ENCODE results near the gene LRRK2. TPM values are rescaled to one million over a fixed set of nuclear protein-coding genes. Genes with fewer than 3 reads are reported as not detected.

LRRK2 gene
- total RNA-seq, 1 experiment from 2014 or later = 0.33 TPM

DNA sequence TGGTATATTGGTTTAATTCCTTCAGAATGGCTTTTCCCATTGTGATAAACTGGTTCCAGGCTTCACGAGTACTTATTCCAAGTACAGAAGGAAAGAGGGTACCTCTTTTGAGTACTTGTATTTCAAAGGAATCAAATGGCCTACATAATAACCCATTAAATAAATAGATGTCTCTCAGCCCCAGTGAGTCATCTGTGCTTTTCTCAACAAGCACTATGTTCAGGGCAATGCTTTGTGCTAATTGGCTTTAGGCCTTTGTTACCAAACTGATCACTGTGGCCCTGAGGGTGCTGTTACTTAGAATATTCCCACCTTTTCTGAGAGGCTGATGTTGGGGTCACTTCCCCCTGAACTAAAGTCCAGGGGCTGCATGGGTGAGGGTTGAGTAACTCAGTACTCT is 107.1 kb downstream of the LRRK2 start:
- ATAC-seq (no peak), DNase-seq (no peak)
- Histone ChIP-seq H3K9me2 (replicated peaks; ENCODE audit: low read length) (no peaks in the 10 kb centered on the region), H4K20me1 (ENCODE audit: low read length) (no peaks in the 10 kb centered on the region), H3K36me3 (ENCODE audit: low read depth, low read length) (no peaks in the 10 kb centered on the region), H2AFZ (ENCODE audit: low read length) (no peak overlapping the region), H3K4me1 (ENCODE audit: insufficient read depth, low read length) (no peaks in the 10 kb centered on the region), H3K9me3 (ENCODE audit: low read length) (0 out of 2 replicates have a peak, but pooled peaks cover 5% of the 10 kb centered on the region), H3K27me3 (ENCODE audit: low read length) (peaks cover 15% of the 10 kb centered on the region; the same call in 1 of the 2 replicates), H3K79me2 (ENCODE audit: low read length) (no peaks in the 10 kb centered on the region), H3K9ac (ENCODE audit: low read length) (no peak overlapping the region), H3F3A (ENCODE audit: low read length, unreplicated experiment) (no peaks in the 10 kb centered on the region), H3K4me3 (ENCODE audit: low read length) (no peak overlapping the region), H3K4me2 (ENCODE audit: low read length) (no peak overlapping the region), H3K27ac (ENCODE audit: low read length) (no peak overlapping the region)
- intact Hi-C loops (cut with micrococcal nuclease) = no loop called here
- CTCF ChIA-PET = no interaction called here
- TF ChIP-seq EZH2 (IDR thresholded peaks at IDR 0.05; ENCODE audit: low read length, unreplicated experiment) (no peak), EZH2phosphoT487 (IDR thresholded peaks at IDR 0.05; ENCODE audit: borderline replicate concordance, low read length) (no peak)
- TF ChIP-seq, protein P1, sequence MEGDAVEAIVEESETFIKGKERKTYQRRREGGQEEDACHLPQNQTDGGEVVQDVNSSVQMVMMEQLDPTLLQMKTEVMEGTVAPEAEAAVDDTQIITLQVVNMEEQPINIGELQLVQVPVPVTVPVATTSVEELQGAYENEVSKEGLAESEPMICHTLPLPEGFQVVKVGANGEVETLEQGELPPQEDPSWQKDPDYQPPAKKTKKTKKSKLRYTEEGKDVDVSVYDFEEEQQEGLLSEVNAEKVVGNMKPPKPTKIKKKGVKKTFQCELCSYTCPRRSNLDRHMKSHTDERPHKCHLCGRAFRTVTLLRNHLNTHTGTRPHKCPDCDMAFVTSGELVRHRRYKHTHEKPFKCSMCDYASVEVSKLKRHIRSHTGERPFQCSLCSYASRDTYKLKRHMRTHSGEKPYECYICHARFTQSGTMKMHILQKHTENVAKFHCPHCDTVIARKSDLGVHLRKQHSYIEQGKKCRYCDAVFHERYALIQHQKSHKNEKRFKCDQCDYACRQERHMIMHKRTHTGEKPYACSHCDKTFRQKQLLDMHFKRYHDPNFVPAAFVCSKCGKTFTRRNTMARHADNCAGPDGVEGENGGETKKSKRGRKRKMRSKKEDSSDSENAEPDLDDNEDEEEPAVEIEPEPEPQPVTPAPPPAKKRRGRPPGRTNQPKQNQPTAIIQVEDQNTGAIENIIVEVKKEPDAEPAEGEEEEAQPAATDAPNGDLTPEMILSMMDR (conservative IDR thresholded peaks at IDR 0.05; ENCODE audit: low read depth, low read length) = no peak
- BruUV-seq (replicated peaks) = no TSS peak
- POLR2A ChIA-PET (ENCODE audit: unreplicated experiment) = no interaction called here

- Histone ChIP-seq H3K27ac (ENCODE audit: low read length) (no peak overlapping the region), H3F3A (ENCODE audit: low read length, unreplicated experiment) (no peaks in the 10 kb centered on the region), H4K20me1 (ENCODE audit: low read length) (no peaks in the 10 kb centered on the region), H3K27me3 (ENCODE audit: low read length) (peaks cover 5% of the 10 kb centered on the region; the same call in 1 of the 2 replicates), H3K9ac (ENCODE audit: low read length) (no peak overlapping the region), H3K4me2 (ENCODE audit: low read length) (no peak overlapping the region), H3K36me3 (ENCODE audit: low read depth, low read length) (no peaks in the 10 kb centered on the region), H3K4me3 (ENCODE audit: low read length) (no peak overlapping the region), H3K9me3 (ENCODE audit: low read length) (no peaks in the 10 kb centered on the region), H3K4me1 (ENCODE audit: insufficient read depth, low read length) (no peaks in the 10 kb centered on the region), H3K9me2 (replicated peaks; ENCODE audit: low read length) (no peaks in the 10 kb centered on the region), H3K79me2 (ENCODE audit: low read length) (no peaks in the 10 kb centered on the region), H2AFZ (ENCODE audit: low read length) (no peak overlapping the region)
- DNase-seq = no peak
- BruUV-seq (replicated peaks) = no TSS peak
- ChIA-PET POLR2A (ENCODE audit: unreplicated experiment) (no interaction called here), CTCF (no interaction called here)
- TF ChIP-seq, protein P1 (conservative IDR thresholded peaks at IDR 0.05; ENCODE audit: low read depth, low read length) = no peak
- TF ChIP-seq EZH2 (IDR thresholded peaks at IDR 0.05; ENCODE audit: low read length, unreplicated experiment) (no peak), EZH2phosphoT487 (IDR thresholded peaks at IDR 0.05; ENCODE audit: borderline replicate concordance, low read length) (no peak)
- ATAC-seq = no peak
- intact Hi-C loops (cut with micrococcal nuclease) = loop anchor here (1.0 kb wide), 1 partner anchor 585 kb away; no protein-coding TSS in a partner anchor
These were observed 111.2 kb downstream of the LRRK2 start for GRCh38 chr12:40335991-40336390.

DNA sequence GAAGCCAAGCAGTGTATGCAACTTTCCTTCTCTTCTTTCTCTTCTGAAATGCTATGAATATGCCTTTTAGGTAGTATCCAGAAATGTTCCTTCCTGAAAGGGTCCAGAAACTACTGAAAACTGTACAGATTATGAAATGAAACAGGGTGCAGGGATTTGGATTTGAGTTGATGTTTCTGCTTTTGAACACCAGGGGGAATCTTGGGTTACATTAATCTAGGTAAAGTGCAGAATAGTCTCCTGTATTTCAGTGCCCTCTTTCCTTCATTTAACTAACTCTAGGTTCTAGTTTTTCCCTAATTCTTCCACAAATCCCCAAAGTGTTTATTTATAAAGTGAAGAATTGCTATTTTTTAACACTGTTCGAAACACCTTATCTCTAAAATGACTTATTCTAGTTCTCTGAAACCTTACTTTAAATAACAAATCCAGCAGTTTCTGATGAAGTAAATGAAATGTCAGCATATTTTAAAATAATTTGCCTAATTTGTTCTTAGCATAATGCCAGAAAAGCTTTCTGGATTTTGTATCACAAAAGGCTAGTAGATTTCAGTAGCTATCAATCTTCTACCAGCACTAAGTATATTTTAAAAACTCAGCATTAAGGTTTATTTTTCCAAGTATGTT is 111.9 kb downstream of the LRRK2 start:
- no peak overlapping the region for H2AFZ ChIP-seq (ENCODE audit: low read length)
- no peak overlapping the region for H3K4me2 ChIP-seq (ENCODE audit: low read length)
- DNase-seq = peak; percentile 41
- no peaks in the 10 kb centered on the region for H3K36me3 ChIP-seq (ENCODE audit: low read depth, low read length)
- H3K9me3 ChIP-seq (ENCODE audit: low read length) = no peaks in the 10 kb centered on the region
- peaks cover 5% of the 10 kb centered on the region; the same call in 1 of the 2 replicates for H3K27me3 ChIP-seq (ENCODE audit: low read length)
- BruUV-seq (replicated peaks) = no TSS peak
- H3K4me3 ChIP-seq (ENCODE audit: low read length) = no peak overlapping the region
- ATAC-seq = peak; percentile 58; the same call in 1 of the 2 replicates
- H3K79me2 ChIP-seq (ENCODE audit: low read length) = no peaks in the 10 kb centered on the region
- TF ChIP-seq, protein P1 (conservative IDR thresholded peaks at IDR 0.05; ENCODE audit: low read depth, low read length) = peak; percentile 57; the same call in 1 of the 2 replicates
- no peak for TF ChIP-seq EZH2phosphoT487 (IDR thresholded peaks at IDR 0.05; ENCODE audit: borderline replicate concordance, low read length)
- no peak overlapping the region for H3K9ac ChIP-seq (ENCODE audit: low read length)
- no peaks in the 10 kb centered on the region for H4K20me1 ChIP-seq (ENCODE audit: low read length)
- no peaks in the 10 kb centered on the region for H3F3A ChIP-seq (ENCODE audit: low read length, unreplicated experiment)
- ChIA-PET POLR2A (ENCODE audit: unreplicated experiment) (no interaction called here), CTCF (no interaction called here)
- no peaks in the 10 kb centered on the region for H3K4me1 ChIP-seq (ENCODE audit: insufficient read depth, low read length)
- no peak overlapping the region for H3K27ac ChIP-seq (ENCODE audit: low read length)
- H3K9me2 ChIP-seq (replicated peaks; ENCODE audit: low read length) = no peaks in the 10 kb centered on the region
- intact Hi-C loops (cut with micrococcal nuclease) = loop anchor here (1.0 kb wide), 1 partner anchor 585 kb away; no protein-coding TSS in a partner anchor
